ENCODE results near the gene STK17B. TPM values are rescaled to one million over a fixed set of nuclear protein-coding genes. Genes with fewer than 3 reads are reported as not detected.

STK17B gene
- polyA plus RNA-seq, 2 of the 4 experiments (the other 2 are of a cell fraction), result 4.0 to 9.2 TPM

- ChIA-PET CTCF (interaction anchor here (0.9 to 1.3 kb wide), 2 partner anchors 18 to 135 kb away, joined by 3 read pairs; no protein-coding TSS in a partner anchor), POLR2A (no interaction called here)
- ATAC-seq (no peak), FAIRE-seq (no peak), DNase-seq (ENCODE audit: low read depth in 1 of 2, low spot score in 1 of 2) (no peak)
- Histone ChIP-seq H3K9me3 (no peaks in the 10 kb centered on the region), H3K4me3 (no peak overlapping the region), H3K4me1 (no peaks in the 10 kb centered on the region), H3K27ac (no peak overlapping the region), H3K4me2 (no peak overlapping the region)
- TF ChIP-seq MAFK (IDR thresholded peaks at IDR 0.05; ENCODE audit: partially characterized antibody) (peak; percentile 15), RCOR1 (IDR thresholded peaks at IDR 0.05; ENCODE audit: low read depth, low read length) (no peak), USF2 (IDR thresholded peaks at IDR 0.05) (no peak)
Observed at GRCh38 chr2:196214156-196214555, 42.8 kb upstream of the STK17B start.

DNA sequence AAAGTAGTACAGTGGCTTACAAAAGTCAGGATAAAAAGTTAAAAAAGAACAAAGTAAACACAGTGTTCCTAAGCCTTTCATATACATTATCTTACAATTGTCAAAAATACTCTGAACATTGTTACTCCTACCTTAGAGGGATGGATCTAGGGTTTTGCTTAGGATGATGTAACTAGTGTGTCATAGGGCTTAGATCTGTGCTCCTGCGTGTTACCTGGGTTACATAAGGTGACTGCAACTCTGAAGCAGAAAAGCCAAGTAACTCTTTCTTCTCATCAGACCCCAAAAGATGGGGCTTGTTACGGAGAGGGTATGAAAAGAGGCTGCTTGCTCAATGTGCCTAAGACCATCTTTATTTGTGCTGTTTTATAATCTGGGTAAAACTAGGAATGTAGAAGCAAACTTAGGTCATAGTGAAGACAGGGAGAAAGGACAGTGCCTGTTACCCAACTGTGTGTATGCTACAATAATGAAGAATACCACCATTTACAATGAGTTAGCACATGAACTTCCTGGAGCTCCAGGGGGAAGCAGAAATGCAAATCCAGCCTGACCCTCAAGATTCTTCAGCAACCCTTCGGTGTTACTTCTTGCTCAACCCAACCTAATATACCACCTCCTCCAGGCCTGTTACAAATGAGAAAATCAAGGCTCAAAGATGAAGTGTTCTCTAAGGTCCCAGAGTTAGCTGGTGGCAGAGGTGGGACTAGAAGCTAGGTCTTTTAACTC lies 42.0 kb upstream of the STK17B start:
- CTCF ChIA-PET, result interaction anchor here (0.9 to 1.3 kb wide), 2 partner anchors 18 to 135 kb away, joined by 3 read pairs; no protein-coding TSS in a partner anchor
- DNase-seq (ENCODE audit: low read depth in 1 of 2, low spot score in 1 of 2) (no peak), FAIRE-seq (no peak), ATAC-seq (no peak)
- 86% methylated on average over 3 of the region's 3 CpGs for WGBS (ENCODE audit: missing lambda C conversion rate)
- POLR2A ChIA-PET, result no interaction called here
- Histone ChIP-seq H3K4me2 (no peak overlapping the region), H3K27ac (no peak overlapping the region), H3K4me3 (no peak overlapping the region), H3K4me1 (no peaks in the 10 kb centered on the region), H3K9me3 (no peaks in the 10 kb centered on the region)
- TF ChIP-seq MAZ (IDR thresholded peaks at IDR 0.05; ENCODE audit: borderline replicate concordance, low read depth, low read length) (no peak), USF2 (IDR thresholded peaks at IDR 0.05) (no peak), ZNF302 (CRISPR knock-in tag; IDR thresholded peaks at IDR 0.05) (no peak), RAD21 (conservative IDR thresholded peaks at IDR 0.05 in 1 of 2, IDR thresholded peaks at IDR 0.05 in 1 of 2) (no peak), NPAS2 (CRISPR knock-in tag; IDR thresholded peaks at IDR 0.05; ENCODE audit: borderline replicate concordance) (no peak), MYC (IDR thresholded peaks at IDR 0.05; ENCODE audit: borderline replicate concordance, low read length) (no peak), FOSL2 (IDR thresholded peaks at IDR 0.05) (no peak), FOSL2 (CRISPR knock-in tag; IDR thresholded peaks at IDR 0.05) (no peak), HOXB13 (CRISPR knock-in tag; IDR thresholded peaks at IDR 0.05; ENCODE audit: low read depth) (no peak), CHD4 (IDR thresholded peaks at IDR 0.05; ENCODE audit: borderline replicate concordance) (no peak), EHMT2 (IDR thresholded peaks at IDR 0.05; ENCODE audit: low read depth) (no peak), ESRRA (IDR thresholded peaks at IDR 0.05; ENCODE audit: borderline replicate concordance, low read length) (no peak), FOXS1 (CRISPR knock-in tag; IDR thresholded peaks at IDR 0.05) (no peak)

- H3K27ac ChIP-seq, result no peak overlapping the region
- no peak overlapping the region for H3K4me3 ChIP-seq
- FAIRE-seq (no peak), DNase-seq (ENCODE audit: low read depth in 1 of 2, low spot score in 1 of 2) (no peak), ATAC-seq (no peak)
- ChIA-PET POLR2A (no interaction called here), CTCF (interaction anchor here (0.7 kb wide), 1 partner anchor 62 kb away, joined by 3 read pairs; no protein-coding TSS in a partner anchor)
- no peaks in the 10 kb centered on the region for H3K9me3 ChIP-seq
- H3K4me2 ChIP-seq, result no peak overlapping the region
- no peaks in the 10 kb centered on the region for H3K4me1 ChIP-seq
- TF ChIP-seq CBX2 (IDR thresholded peaks at IDR 0.05; ENCODE audit: borderline replicate concordance, low read depth), result no peak
- no peak for TF ChIP-seq TP53 (CRISPR knock-in tag; IDR thresholded peaks at IDR 0.05)
- TF ChIP-seq RNF2 (IDR thresholded peaks at IDR 0.05; ENCODE audit: borderline replicate concordance, low read depth), result no peak
- TF ChIP-seq RAD21 (conservative IDR thresholded peaks at IDR 0.05 in 1 of 2, IDR thresholded peaks at IDR 0.05 in 1 of 2), result no peak
- TF ChIP-seq BHLHE40 (IDR thresholded peaks at IDR 0.05; ENCODE audit: low read depth, low read length), result no peak
- WGBS (ENCODE audit: missing lambda C conversion rate), result 53% methylated on average over 1 of the region's 1 CpG
Observed at GRCh38 chr2:196208915-196209314, 37.5 kb upstream of the STK17B start.

All from A549 (cell line).